ENCODE results near the gene CIITA. TPM values are rescaled to one million over a fixed set of nuclear protein-coding genes. Genes with fewer than 3 reads are reported as not detected.
"Not testable (repeated sequence)": the region's sequence is repeated elsewhere in the genome, so short reads cannot be mapped to it uniquely, and the experiment has no call there.

Gene CIITA
- total RNA-seq, 1 experiment from 2014 or later = not detected

GRCh38 chr16:10964039-10964890, 87.3 kb downstream of the CIITA start:
- no TSS peak for BruUV-seq (replicated peaks)
- peaks cover 18% of the 10 kb centered on the region for H3K4me1 Mint-ChIP-seq (ENCODE audit: insufficient read depth, unreplicated experiment)
- POLR2A ChIA-PET = interaction anchor here (0.7 to 2.8 kb wide), 4 partner anchors 9 to 292 kb away, joined by 3 to 21 read pairs (median 4); partner anchors contain the start of genes DEXI and SOCS1
- no peaks in the 10 kb centered on the region for H3K9me3 Mint-ChIP-seq (ENCODE audit: unreplicated experiment)
- CTCF ChIA-PET = interaction anchor here (0.6 to 21.5 kb wide), 79 partner anchors 8 to 1102 kb away, joined by 3 to 342 read pairs (median 4); partner anchors contain the start of genes PRM3, SOCS1, TXNDC11 and ZC3H7A
- no peak overlapping the region for H3K4me3 Mint-ChIP-seq (ENCODE audit: unreplicated experiment)
- H3K27me3 Mint-ChIP-seq (ENCODE audit: insufficient read depth, unreplicated experiment) = no peaks in the 10 kb centered on the region
- no peak overlapping the region for H3K27ac Mint-ChIP-seq (ENCODE audit: low read depth, unreplicated experiment)
- TF ChIP-seq CTCF (IDR thresholded peaks at IDR 0.05; ENCODE audit: unreplicated experiment) = peak; percentile 93
- peak; percentile 79 for DNase-seq (ENCODE audit: unreplicated experiment)
- peaks cover 24% of the 10 kb centered on the region for H3K36me3 Mint-ChIP-seq (ENCODE audit: insufficient read depth, unreplicated experiment)
- intact Hi-C loops (cut with micrococcal nuclease) = loop anchor here (5.0 kb wide), 2 partner anchors 393 to 433 kb away; no protein-coding TSS in a partner anchor

- no peak for TF ChIP-seq CTCF (IDR thresholded peaks at IDR 0.05; ENCODE audit: unreplicated experiment)
- CTCF ChIA-PET = interaction anchor here (0.5 to 21.5 kb wide), 31 partner anchors 7 to 1854 kb away, joined by 3 to 342 read pairs (median 7); partner anchors contain the start of genes PRM3, SOCS1 and TXNDC11
- H3K4me1 Mint-ChIP-seq (ENCODE audit: insufficient read depth, unreplicated experiment) = peaks cover 18% of the 10 kb centered on the region
- H3K27ac Mint-ChIP-seq (ENCODE audit: low read depth, unreplicated experiment) = no peak overlapping the region
- BruUV-seq (replicated peaks) = no TSS peak
- H3K36me3 Mint-ChIP-seq (ENCODE audit: insufficient read depth, unreplicated experiment) = peaks cover 28% of the 10 kb centered on the region
- H3K27me3 Mint-ChIP-seq (ENCODE audit: insufficient read depth, unreplicated experiment) = no peaks in the 10 kb centered on the region
- POLR2A ChIA-PET = interaction anchor here (2.8 kb wide), 1 partner anchor 292 kb away, joined by 21 read pairs; the partner anchor contains the start of gene SOCS1
- no peaks in the 10 kb centered on the region for H3K9me3 Mint-ChIP-seq (ENCODE audit: unreplicated experiment)
- DNase-seq (ENCODE audit: unreplicated experiment) = no peak
- no peak overlapping the region for H3K4me3 Mint-ChIP-seq (ENCODE audit: unreplicated experiment)
- intact Hi-C loops (cut with micrococcal nuclease) = loop anchor here (5.0 kb wide), 2 partner anchors 392 to 432 kb away; no protein-coding TSS in a partner anchor
Measured at GRCh38 chr16:10964891-10965326, 87.9 kb downstream of the CIITA start.

GRCh38 chr16:10965440-10966061, 88.5 kb downstream of the CIITA start:
- CTCF ChIA-PET = interaction anchor here (0.5 to 21.5 kb wide), 9 partner anchors 14 to 1855 kb away, joined by 3 to 342 read pairs (median 6); partner anchors contain the start of gene SOCS1
- H3K4me1 Mint-ChIP-seq (ENCODE audit: insufficient read depth, unreplicated experiment) = peaks cover 18% of the 10 kb centered on the region
- DNase-seq (ENCODE audit: unreplicated experiment) = no peak
- H3K9me3 Mint-ChIP-seq (ENCODE audit: unreplicated experiment) = no peaks in the 10 kb centered on the region
- TF ChIP-seq CTCF (IDR thresholded peaks at IDR 0.05; ENCODE audit: unreplicated experiment) = no peak
- no peak overlapping the region for H3K4me3 Mint-ChIP-seq (ENCODE audit: unreplicated experiment)
- POLR2A ChIA-PET = interaction anchor here (2.8 kb wide), 1 partner anchor 291 kb away, joined by 21 read pairs; the partner anchor contains the start of gene SOCS1
- peaks cover 34% of the 10 kb centered on the region for H3K36me3 Mint-ChIP-seq (ENCODE audit: insufficient read depth, unreplicated experiment)
- H3K27me3 Mint-ChIP-seq (ENCODE audit: insufficient read depth, unreplicated experiment) = no peaks in the 10 kb centered on the region
- no TSS peak for BruUV-seq (replicated peaks)
- peak overlapping the region; percentile 17 for H3K27ac Mint-ChIP-seq (ENCODE audit: low read depth, unreplicated experiment)
- intact Hi-C loops (cut with micrococcal nuclease) = no loop called here

- peak overlapping the region; percentile 17 for H3K27ac Mint-ChIP-seq (ENCODE audit: low read depth, unreplicated experiment)
- peaks cover 40% of the 10 kb centered on the region for H3K36me3 Mint-ChIP-seq (ENCODE audit: insufficient read depth, unreplicated experiment)
- no peak overlapping the region for H3K4me3 Mint-ChIP-seq (ENCODE audit: unreplicated experiment)
- H3K9me3 Mint-ChIP-seq (ENCODE audit: unreplicated experiment) = no peaks in the 10 kb centered on the region
- no peak for DNase-seq (ENCODE audit: unreplicated experiment)
- TF ChIP-seq CTCF (IDR thresholded peaks at IDR 0.05; ENCODE audit: unreplicated experiment) = no peak
- intact Hi-C loops (cut with micrococcal nuclease) = no loop called here
- no peaks in the 10 kb centered on the region for H3K27me3 Mint-ChIP-seq (ENCODE audit: insufficient read depth, unreplicated experiment)
- ChIA-PET CTCF (interaction anchor here (0.6 to 21.5 kb wide), 5 partner anchors 10 to 879 kb away, joined by 3 to 342 read pairs (median 15); partner anchors contain the start of gene SOCS1), POLR2A (no interaction called here)
- BruUV-seq (replicated peaks) = no TSS peak
- H3K4me1 Mint-ChIP-seq (ENCODE audit: insufficient read depth, unreplicated experiment) = peaks cover 12% of the 10 kb centered on the region
Measured at GRCh38 chr16:10966129-10966528, 89.1 kb downstream of the CIITA start.

GRCh38 chr16:10966559-10966958, 89.6 kb downstream of the CIITA start:
- H3K4me1 Mint-ChIP-seq (ENCODE audit: insufficient read depth, unreplicated experiment); POLR2A ChIA-PET; BruUV-seq (replicated peaks); intact Hi-C loops (cut with micrococcal nuclease); DNase-seq (ENCODE audit: unreplicated experiment); H3K9me3 Mint-ChIP-seq (ENCODE audit: unreplicated experiment); H3K27me3 Mint-ChIP-seq (ENCODE audit: insufficient read depth, unreplicated experiment); H3K4me3 Mint-ChIP-seq (ENCODE audit: unreplicated experiment): not testable (repeated sequence)
- Mint-ChIP-seq H3K36me3 (ENCODE audit: insufficient read depth, unreplicated experiment) (peaks cover 41% of the 10 kb centered on the region), H3K27ac (ENCODE audit: low read depth, unreplicated experiment) (peak overlapping the region; percentile 17)
- CTCF ChIA-PET = interaction anchor here (0.6 to 21.5 kb wide), 4 partner anchors 10 to 879 kb away, joined by 3 to 342 read pairs (median 60); partner anchors contain the start of gene SOCS1
